Measurements from ENCODE around the gene LY6G6D.

- TF ChIP-seq CTCF (IDR thresholded peaks at IDR 0.05; ENCODE audit: low read depth, low read length, poor library complexity, severe bottlenecking) = no peak
- TF ChIP-seq EZH2phosphoT487 (IDR thresholded peaks at IDR 0.05; ENCODE audit: borderline replicate concordance, low read length) = no peak
Measured at GRCh38 chr6:31676904-31677303, 38.2 kb upstream of the LY6G6D start.
